ENCODE data around the gene RFNG. TPM values are rescaled to one million over a fixed set of nuclear protein-coding genes. Genes with fewer than 3 reads are reported as not detected.

The RFNG gene
- total RNA-seq, 1 experiment from 2014 or later, result 31.5 TPM

DNA sequence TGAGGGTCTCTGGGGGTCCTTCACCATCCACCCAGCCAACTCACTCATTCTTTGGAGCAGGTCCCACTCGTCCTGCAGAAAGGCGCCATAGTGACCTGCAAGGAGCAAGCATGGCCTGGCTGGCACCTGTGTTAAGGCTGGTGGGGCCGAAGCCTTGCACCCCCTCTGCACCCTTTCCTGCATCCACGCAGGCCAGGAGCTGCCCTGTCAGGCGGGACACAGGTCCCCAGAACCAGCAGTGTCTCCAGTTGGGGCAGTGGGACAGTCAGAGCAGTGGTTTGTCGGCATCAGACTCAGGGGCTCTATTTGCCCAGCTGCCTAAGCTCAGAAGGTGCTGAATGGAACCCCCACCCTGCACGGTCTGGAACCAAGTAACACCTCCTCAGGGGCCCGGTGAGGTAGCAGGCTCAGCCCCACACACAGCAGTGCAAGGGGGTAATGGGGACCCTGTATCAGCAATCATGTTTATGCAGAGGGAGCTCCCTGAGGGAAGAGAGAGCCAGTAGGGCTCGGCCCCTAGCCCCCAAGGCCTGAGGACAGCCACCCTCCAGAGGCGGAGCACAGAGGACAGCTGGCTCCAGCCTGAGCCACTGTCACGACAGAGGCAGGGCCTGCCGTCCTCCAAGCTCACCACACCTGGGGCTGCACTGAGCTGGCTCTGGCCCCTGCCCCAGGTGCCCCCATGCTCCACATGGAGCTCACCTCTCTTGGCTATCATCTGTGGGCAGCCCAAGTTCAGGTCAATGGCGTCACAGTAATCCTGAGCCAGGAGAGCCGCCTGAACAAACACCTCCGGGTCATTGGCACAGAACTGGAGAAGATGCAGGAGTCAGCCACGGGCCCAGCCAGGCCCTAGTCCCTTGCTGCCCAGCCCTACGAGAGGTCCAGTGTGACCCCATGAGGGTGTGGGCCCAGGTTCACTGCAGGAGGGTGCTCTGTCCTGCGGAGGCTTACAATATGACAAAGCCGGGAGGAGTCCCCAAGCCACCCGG is 12.1 kb upstream of the RFNG start:
- H3K36me3 ChIP-seq (ENCODE audit: insufficient read depth, low read length, poor library complexity, severe bottlenecking), result peaks cover 44% of the 10 kb centered on the region
- H3K27ac ChIP-seq (ENCODE audit: low read depth, low read length, poor library complexity, severe bottlenecking), result no peak overlapping the region
- no peaks in the 10 kb centered on the region for H3K9me3 ChIP-seq (ENCODE audit: low read depth, low read length, poor library complexity, severe bottlenecking)
- peak overlapping the region; percentile 85 for H3K4me3 ChIP-seq (ENCODE audit: low read depth, low read length, poor library complexity, severe bottlenecking)
- TF ChIP-seq, protein P1, sequence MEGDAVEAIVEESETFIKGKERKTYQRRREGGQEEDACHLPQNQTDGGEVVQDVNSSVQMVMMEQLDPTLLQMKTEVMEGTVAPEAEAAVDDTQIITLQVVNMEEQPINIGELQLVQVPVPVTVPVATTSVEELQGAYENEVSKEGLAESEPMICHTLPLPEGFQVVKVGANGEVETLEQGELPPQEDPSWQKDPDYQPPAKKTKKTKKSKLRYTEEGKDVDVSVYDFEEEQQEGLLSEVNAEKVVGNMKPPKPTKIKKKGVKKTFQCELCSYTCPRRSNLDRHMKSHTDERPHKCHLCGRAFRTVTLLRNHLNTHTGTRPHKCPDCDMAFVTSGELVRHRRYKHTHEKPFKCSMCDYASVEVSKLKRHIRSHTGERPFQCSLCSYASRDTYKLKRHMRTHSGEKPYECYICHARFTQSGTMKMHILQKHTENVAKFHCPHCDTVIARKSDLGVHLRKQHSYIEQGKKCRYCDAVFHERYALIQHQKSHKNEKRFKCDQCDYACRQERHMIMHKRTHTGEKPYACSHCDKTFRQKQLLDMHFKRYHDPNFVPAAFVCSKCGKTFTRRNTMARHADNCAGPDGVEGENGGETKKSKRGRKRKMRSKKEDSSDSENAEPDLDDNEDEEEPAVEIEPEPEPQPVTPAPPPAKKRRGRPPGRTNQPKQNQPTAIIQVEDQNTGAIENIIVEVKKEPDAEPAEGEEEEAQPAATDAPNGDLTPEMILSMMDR (conservative IDR thresholded peaks at IDR 0.05; ENCODE audit: low read depth, low read length), result no peak
- no peak for TF ChIP-seq EZH2 (IDR thresholded peaks at IDR 0.05; ENCODE audit: borderline replicate concordance, low read depth, low read length, poor library complexity, severe bottlenecking)
- BruUV-seq (replicated peaks), result no TSS peak
- peaks cover 6% of the 10 kb centered on the region for H3K4me1 ChIP-seq (ENCODE audit: insufficient read depth, low read length, poor library complexity, severe bottlenecking)
- no peak for DNase-seq (ENCODE audit: low spot score)
- ChIA-PET CTCF (no interaction called here), POLR2A (ENCODE audit: low non-redundant PET) (no interaction called here)
- no peaks in the 10 kb centered on the region for H3K27me3 ChIP-seq (replicated peaks; ENCODE audit: insufficient read depth, low read depth, low read length, poor library complexity)
- intact Hi-C loops (cut with micrococcal nuclease; ENCODE audit: unreplicated experiment), result no loop called here

DNA sequence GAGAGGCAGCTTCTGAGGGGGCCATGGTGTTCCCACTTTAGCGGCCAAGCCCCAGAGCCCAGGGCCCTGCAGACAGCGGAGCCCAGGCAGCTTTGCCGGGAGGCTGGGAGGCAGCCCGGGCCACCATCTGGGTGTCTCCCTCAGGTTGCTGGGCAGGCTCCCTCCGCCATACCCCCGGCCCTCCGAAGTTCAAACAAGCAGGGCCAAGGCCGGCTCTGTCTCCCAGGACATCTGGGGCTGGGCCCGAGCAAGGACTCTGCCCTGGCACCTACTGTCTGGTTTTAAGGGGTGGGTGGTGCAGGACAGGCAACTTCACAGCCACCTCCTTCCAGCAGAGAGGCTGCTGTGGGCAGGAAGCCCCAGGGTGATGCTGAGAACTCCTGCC is 11.4 kb upstream of the RFNG start:
- H3K4me1 ChIP-seq (ENCODE audit: insufficient read depth, low read length, poor library complexity, severe bottlenecking), result peaks cover 6% of the 10 kb centered on the region
- CTCF ChIA-PET, result no interaction called here
- no peak overlapping the region for H3K4me3 ChIP-seq (ENCODE audit: low read depth, low read length, poor library complexity, severe bottlenecking)
- no peak for DNase-seq (ENCODE audit: low spot score)
- BruUV-seq (replicated peaks), result no TSS peak
- POLR2A ChIA-PET (ENCODE audit: low non-redundant PET), result no interaction called here
- no peaks in the 10 kb centered on the region for H3K27me3 ChIP-seq (replicated peaks; ENCODE audit: insufficient read depth, low read depth, low read length, poor library complexity)
- peaks cover 51% of the 10 kb centered on the region for H3K36me3 ChIP-seq (ENCODE audit: insufficient read depth, low read length, poor library complexity, severe bottlenecking)
- no peak for TF ChIP-seq EZH2 (IDR thresholded peaks at IDR 0.05; ENCODE audit: borderline replicate concordance, low read depth, low read length, poor library complexity, severe bottlenecking)
- TF ChIP-seq, protein P1 (conservative IDR thresholded peaks at IDR 0.05; ENCODE audit: low read depth, low read length), result no peak
- H3K9me3 ChIP-seq (ENCODE audit: low read depth, low read length, poor library complexity, severe bottlenecking), result no peaks in the 10 kb centered on the region
- no peak overlapping the region for H3K27ac ChIP-seq (ENCODE audit: low read depth, low read length, poor library complexity, severe bottlenecking)
- intact Hi-C loops (cut with micrococcal nuclease; ENCODE audit: unreplicated experiment), result no loop called here

DNA sequence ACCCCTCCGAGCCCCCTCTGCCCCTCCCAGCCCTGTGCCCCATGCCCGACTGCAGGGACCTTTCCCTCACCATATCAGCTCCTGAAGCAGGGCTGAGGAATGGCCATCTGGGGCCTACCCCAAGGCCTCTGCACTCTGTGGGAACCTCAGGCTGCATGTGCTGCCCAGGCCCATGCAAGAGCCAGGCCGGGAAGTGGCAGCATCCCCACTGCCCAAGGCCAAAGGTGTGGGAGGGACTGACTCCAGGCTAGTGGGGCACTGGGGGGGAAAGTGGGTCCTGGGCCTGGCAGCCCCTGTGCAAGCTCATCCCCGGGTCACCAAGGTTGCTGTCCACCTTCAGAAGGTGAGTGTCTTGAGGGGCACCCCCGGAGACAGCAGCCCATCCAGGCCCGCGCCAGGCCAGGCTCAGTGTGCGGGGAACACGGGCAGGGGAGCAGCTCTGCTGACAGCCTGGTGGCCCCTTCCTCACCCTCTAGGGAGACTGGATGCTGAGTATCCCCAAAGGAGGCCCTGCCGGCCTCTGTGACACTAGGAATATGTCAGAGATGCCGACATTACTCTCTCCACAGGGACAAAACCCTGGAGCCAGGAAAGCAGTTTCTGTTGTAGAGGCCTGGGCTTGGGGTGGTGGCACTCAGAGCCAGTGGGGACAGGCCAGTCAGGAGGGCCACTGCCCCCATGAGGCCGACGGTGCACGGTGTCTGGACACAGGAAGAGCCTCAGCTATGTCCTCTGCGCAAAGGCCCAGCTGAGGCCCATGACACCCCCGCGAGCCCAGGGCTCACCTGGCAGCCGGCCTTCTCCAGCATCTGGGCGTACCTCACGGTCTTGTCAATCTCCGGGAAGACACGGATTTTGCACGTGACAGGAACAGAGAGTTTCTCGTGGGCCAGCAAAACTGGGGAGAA is 10.7 kb upstream of the RFNG start:
- POLR2A ChIA-PET (ENCODE audit: low non-redundant PET), result no interaction called here
- H3K9me3 ChIP-seq (ENCODE audit: low read depth, low read length, poor library complexity, severe bottlenecking), result no peaks in the 10 kb centered on the region
- intact Hi-C loops (cut with micrococcal nuclease; ENCODE audit: unreplicated experiment), result no loop called here

More for the DNA sequence above, 10.7 kb upstream of the RFNG start:
- H3K27me3 ChIP-seq (replicated peaks; ENCODE audit: insufficient read depth, low read depth, low read length, poor library complexity), result no peaks in the 10 kb centered on the region
- no TSS peak for BruUV-seq (replicated peaks)
- CTCF ChIA-PET, result no interaction called here
- H3K27ac ChIP-seq (ENCODE audit: low read depth, low read length, poor library complexity, severe bottlenecking), result no peak overlapping the region
- no peak for DNase-seq (ENCODE audit: low spot score)
- TF ChIP-seq, protein P1 (conservative IDR thresholded peaks at IDR 0.05; ENCODE audit: low read depth, low read length), result no peak
- TF ChIP-seq EZH2 (IDR thresholded peaks at IDR 0.05; ENCODE audit: borderline replicate concordance, low read depth, low read length, poor library complexity, severe bottlenecking), result no peak
- H3K4me1 ChIP-seq (ENCODE audit: insufficient read depth, low read length, poor library complexity, severe bottlenecking), result peaks cover 6% of the 10 kb centered on the region
- H3K36me3 ChIP-seq (ENCODE audit: insufficient read depth, low read length, poor library complexity, severe bottlenecking), result peaks cover 58% of the 10 kb centered on the region
- H3K4me3 ChIP-seq (ENCODE audit: low read depth, low read length, poor library complexity, severe bottlenecking), result no peak overlapping the region

All from A673 (cell line).